ENCODE results near the gene ENTREP3. TPM values are rescaled to one million over a fixed set of nuclear protein-coding genes. Genes with fewer than 3 reads are reported as not detected.

ENTREP3 gene
- total RNA-seq, 4 donors from 2014 or later, result 5.3 to 28.2 (median 11.7) TPM

DNA sequence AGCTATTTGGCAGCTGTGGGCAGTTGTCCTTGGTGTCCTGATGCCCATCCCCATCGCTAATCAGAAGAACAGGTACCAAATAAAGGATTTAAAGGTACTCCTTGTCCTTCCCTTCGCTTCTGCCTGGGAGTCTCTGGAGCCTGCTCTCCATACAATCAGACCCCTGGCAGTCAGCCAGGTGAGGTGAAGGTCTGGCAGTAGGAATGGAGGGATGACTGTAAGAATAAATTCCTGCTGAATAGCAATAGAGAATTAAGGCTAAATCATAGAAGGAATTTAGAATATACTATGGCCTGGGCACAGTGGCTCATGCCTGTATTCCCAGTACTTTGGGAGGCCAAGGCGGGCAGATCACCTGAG, 56.8 kb downstream of the ENTREP3 start:
- DNase-seq, result no peak
- no peaks in the 10 kb centered on the region for H3K36me3 ChIP-seq
- no peak overlapping the region for H3K27ac ChIP-seq
- TF ChIP-seq POLR2A (IDR thresholded peaks at IDR 0.05), result no peak
- TF ChIP-seq, protein P1, sequence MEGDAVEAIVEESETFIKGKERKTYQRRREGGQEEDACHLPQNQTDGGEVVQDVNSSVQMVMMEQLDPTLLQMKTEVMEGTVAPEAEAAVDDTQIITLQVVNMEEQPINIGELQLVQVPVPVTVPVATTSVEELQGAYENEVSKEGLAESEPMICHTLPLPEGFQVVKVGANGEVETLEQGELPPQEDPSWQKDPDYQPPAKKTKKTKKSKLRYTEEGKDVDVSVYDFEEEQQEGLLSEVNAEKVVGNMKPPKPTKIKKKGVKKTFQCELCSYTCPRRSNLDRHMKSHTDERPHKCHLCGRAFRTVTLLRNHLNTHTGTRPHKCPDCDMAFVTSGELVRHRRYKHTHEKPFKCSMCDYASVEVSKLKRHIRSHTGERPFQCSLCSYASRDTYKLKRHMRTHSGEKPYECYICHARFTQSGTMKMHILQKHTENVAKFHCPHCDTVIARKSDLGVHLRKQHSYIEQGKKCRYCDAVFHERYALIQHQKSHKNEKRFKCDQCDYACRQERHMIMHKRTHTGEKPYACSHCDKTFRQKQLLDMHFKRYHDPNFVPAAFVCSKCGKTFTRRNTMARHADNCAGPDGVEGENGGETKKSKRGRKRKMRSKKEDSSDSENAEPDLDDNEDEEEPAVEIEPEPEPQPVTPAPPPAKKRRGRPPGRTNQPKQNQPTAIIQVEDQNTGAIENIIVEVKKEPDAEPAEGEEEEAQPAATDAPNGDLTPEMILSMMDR (IDR thresholded peaks at IDR 0.05), result no peak
- no peaks in the 10 kb centered on the region for H3K27me3 ChIP-seq
- no peak overlapping the region for H3K4me3 ChIP-seq
- intact Hi-C loops (cut with DNase I; ENCODE audit: low total_unique reads), result no loop called here
- H3K4me1 ChIP-seq, result no peaks in the 10 kb centered on the region
- no peaks in the 10 kb centered on the region for H3K9me3 ChIP-seq

- H3K27me3 ChIP-seq, result no peaks in the 10 kb centered on the region
- no peaks in the 10 kb centered on the region for H3K4me1 ChIP-seq
- TF ChIP-seq, protein P1 (IDR thresholded peaks at IDR 0.05), result no peak
- TF ChIP-seq POLR2A (IDR thresholded peaks at IDR 0.05), result no peak
- H3K27ac ChIP-seq, result no peak overlapping the region
- no peak for DNase-seq
- H3K9me3 ChIP-seq, result no peaks in the 10 kb centered on the region
- H3K4me3 ChIP-seq, result no peak overlapping the region
- H3K36me3 ChIP-seq, result no peaks in the 10 kb centered on the region
- intact Hi-C loops (cut with DNase I; ENCODE audit: low total_unique reads), result no loop called here
Observed at GRCh38 chr1:155197901-155198546, 57.3 kb downstream of the ENTREP3 start.

Other genes with a start within 250 kb of the ENTREP3 start
- 1 to 10 TPM in 1 of 4 donors, under 1 TPM in 1, not detected in 2; 0.07 to 1.6 TPM for gene DCST2, start 221.7 kb downstream of the ENTREP3 start, total RNA-seq
- gene DCST1, start 221.7 kb downstream of the ENTREP3 start, total RNA-seq, result 1 to 10 TPM in 2 of 4 donors, not detected in 2; 1.1 to 3.5 TPM
- 100 to 1,000 TPM in 3 of 4 donors, 10 to 100 TPM in 1; 58.6 to 270 (median 153) TPM for gene ADAM15, start 204.2 kb downstream of the ENTREP3 start, total RNA-seq
- gene EFNA4, start 191.7 kb downstream of the ENTREP3 start, total RNA-seq, result 1 to 10 TPM in 2 of 4 donors, not detected in 2; 8.0 to 8.4 TPM
- 1 to 10 TPM in 3 of 4 donors, not detected in 1; 3.2 to 7.6 (median 3.3) TPM for gene EFNA3, start 176.6 kb downstream of the ENTREP3 start, total RNA-seq
- gene EFNA1, start 127.6 kb downstream of the ENTREP3 start, total RNA-seq, result 10 to 100 TPM; 22.3 to 58.5 (median 36.5) TPM
- gene SLC50A1, start 119.6 kb downstream of the ENTREP3 start, total RNA-seq, result 10 to 100 TPM in 3 of 4 donors, under 1 TPM in 1; 0.26 to 24.0 (median 21.8) TPM
- gene DPM3, start 115.0 kb downstream of the ENTREP3 start, total RNA-seq, result 10 to 100 TPM; 36.1 to 94.4 (median 85.4) TPM
- gene KRTCAP2, start 82.2 kb downstream of the ENTREP3 start, total RNA-seq, result 100 to 1,000 TPM in 1 of 4 donors, 10 to 100 TPM in 2, 1 to 10 TPM in 1; 1.5 to 200 (median 62.5) TPM
- gene TRIM46, start 81.6 kb downstream of the ENTREP3 start, total RNA-seq, result 1 to 10 TPM in 3 of 4 donors, under 1 TPM in 1; 0.26 to 4.6 (median 2.5) TPM
- gene THBS3, start 47.6 kb downstream of the ENTREP3 start, total RNA-seq, result 100 to 1,000 TPM in 1 of 4 donors, 10 to 100 TPM in 3; 11.8 to 101 (median 38.3) TPM
- 10 to 100 TPM in 3 of 4 donors, 1 to 10 TPM in 1; 9.7 to 62.4 (median 26.0) TPM for gene MTX1, start 46.8 kb downstream of the ENTREP3 start, total RNA-seq
- 10 to 100 TPM in 3 of 4 donors, 1 to 10 TPM in 1; 10.0 to 44.4 (median 29.2) TPM for gene SCAMP3, start 6.9 kb upstream of the ENTREP3 start, total RNA-seq
- 10 to 100 TPM; 25.4 to 75.3 (median 39.3) TPM for gene CLK2, start 18.0 kb upstream of the ENTREP3 start, total RNA-seq
- 1 to 10 TPM in 2 of 4 donors, not detected in 2; 4.2 to 5.5 TPM for gene HCN3, start 22.0 kb upstream of the ENTREP3 start, total RNA-seq
- gene PKLR, start 46.0 kb upstream of the ENTREP3 start, total RNA-seq, result under 1 TPM in 1 of 4 donors, not detected in 3; 0.21 TPM
- 100 to 1,000 TPM in 2 of 4 donors, 10 to 100 TPM in 2; 23.8 to 113 (median 99.6) TPM for gene FDPS, start 53.4 kb upstream of the ENTREP3 start, total RNA-seq
- 10 to 100 TPM; 13.8 to 49.1 (median 35.9) TPM for gene RUSC1, start 65.4 kb upstream of the ENTREP3 start, total RNA-seq